Measurements from ENCODE around the gene SLC26A2.

The SLC26A2 gene

GRCh38 chr5:150035139-150035895, 74.8 kb downstream of the SLC26A2 start:
- no peak for DNase-seq (ENCODE audit: low read depth, low spot score)

DNA sequence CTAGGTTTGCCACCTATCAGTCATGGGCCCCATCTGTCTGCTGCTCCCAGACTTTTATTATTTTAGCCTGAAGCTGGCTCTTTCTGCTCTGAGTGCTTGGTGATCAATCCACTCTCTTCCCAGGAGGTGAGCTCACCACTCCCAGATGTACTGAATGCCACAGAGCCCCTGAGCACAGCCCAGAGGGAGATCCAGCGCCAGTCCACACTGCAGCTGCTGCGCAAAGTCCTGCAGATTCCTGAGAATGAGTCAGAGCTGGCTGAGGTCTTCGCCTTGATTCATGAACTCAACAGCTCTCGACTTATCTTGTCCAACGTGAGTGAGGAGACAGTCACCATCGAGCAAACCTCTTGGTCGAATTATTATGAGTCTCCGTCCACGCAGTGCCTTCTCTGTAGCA, 76.0 kb downstream of the SLC26A2 start:
- no peak for DNase-seq (ENCODE audit: low read depth, low spot score)

All from activated naive CD8-positive, alpha-beta T cell treated with anti-CD3 and anti-CD28 coated beads, Interleukin-2, amount 50 U/mL, for 16 hours (primary cell).